H1 (cell line): Measurements from ENCODE around the gene PLCB2. TPM values are rescaled to one million over a fixed set of nuclear protein-coding genes. Genes with fewer than 3 reads are reported as not detected.

Source experiments
- EZH2 ChIP-seq: fragments of 200-600 bp; sonication (generic); IDR thresholded peaks from 2 replicates; pipeline ENCODE4 v1.7.1; 2012; ENCODE audit warnings: low read depth, mild to moderate bottlenecking, moderate library complexity, low read length, inconsistent platforms; ENCODE audit not compliant: severe bottlenecking
- KDM4A ChIP-seq: IDR thresholded peaks from one replicate; pipeline ENCODE4 v1.7.1; 2012; ENCODE audit warnings: low read depth, mild to moderate bottlenecking, moderate library complexity, low read length, inconsistent platforms; ENCODE audit not compliant: severe bottlenecking
- MAX ChIP-seq: IDR thresholded peaks from 2 replicates; pipeline ENCODE4 v1.6.1; 2012; ENCODE audit warnings: inconsistent platforms
- POLR2A ChIP-seq, 2 experiments: IDR thresholded peaks; 1 replicate in 1 of 2; 2 replicates in 1 of 2; pipeline ENCODE4 v1.6.1; 2011; ENCODE audit warnings: low read depth in 2 of 2, low read length in 2 of 2, mild to moderate bottlenecking in 2 of 2; ENCODE audit errors: control extremely low read depth in 1 of 2
- TAF1 ChIP-seq: IDR thresholded peaks from 2 replicates; pipeline ENCODE4 v1.6.1; 2011; ENCODE audit warnings: mild to moderate bottlenecking, low read depth, low read length
- polyA plus RNA-seq, 7 experiments: library from polyadenylated mRNA; depleted of rRNA in 3 of 7; stranded (reverse) in 5 of 7; unstranded in 2 of 7; fragments of >200 nt in 5 of 7; fragments of 200-250 nt in 2 of 7; gene quantifications; 1 replicate in 5 of 7; 2 replicates in 1 of 7; 4 replicates in 1 of 7; pipeline versions ENCODE4 v1.2.1 to v1.2.3, GENCODE V29; 2011 to 2013; ENCODE audit warnings: missing spikeins in 2 of 7, mixed read lengths in 2 of 7
- total RNA-seq: library from RNA; stranded (reverse); fragmentation: NEBNext Ultra II Directional; extraction: Animal tissue kit (Norgen Biotek cat#: 25700); gene quantifications from 2 replicates; pipeline ENCODE4 v1.2.1, GENCODE V29; 2021

Gene PLCB2
- total and polyA plus RNA-seq, 2 of the 8 experiments (the other 6 are each of a cell fraction or from before 2014, with no cell fraction given): 7.2 to 8.4 TPM

GRCh38 chr15:40252438-40253166, 55.1 kb downstream of the PLCB2 start (continued):
- TF ChIP-seq MAX (0 out of 2 replicates have a peak, but pooled peaks have one; percentile 64), TAF1 (0 out of 2 replicates have a peak, but pooled peaks have one; percentile 15), EZH2 (peak; percentile 54), KDM4A (peak; percentile 98), POLR2A (IDR thresholded peaks at IDR 0.05; ENCODE audit: control extremely low read depth in 1 of 2, low read depth in 2 of 2, low read length in 2 of 2) (peak in 1 of 2 experiments; percentile 30; a peak in 1 of 3 replicates)
